CD4-positive, alpha-beta T cell treated with Interleukin-2 at 100 ng/mL for 4 hours (primary cell): Measurements from ENCODE around the gene HASPIN.
"Not testable (repeated sequence)": the region's sequence is repeated elsewhere in the genome, so short reads cannot be mapped to it uniquely, and the experiment has no call there.

ENCODE experiments used
- DNase-seq: peaks from one replicate; pipeline ENCODE4 v3.0.0-alpha.2; 2020; ENCODE audit warnings: low spot score

The HASPIN gene

GRCh38 chr17:3695723-3696411 lies 27.8 kb upstream of the HASPIN start, which contains the start of gene P2RX5:
Gene P2RX5 (minus strand): TSS chr17:3696155. CDS start chr17:3696005, 150 bp downstream.
- peak; percentile 45 for DNase-seq

- DNase-seq, result no peak
Observed at GRCh38 chr17:3697103-3697476, 26.6 kb upstream of the HASPIN start.

GRCh38 chr17:3698139-3698538 lies 25.6 kb upstream of the HASPIN start:
- no peak for DNase-seq

DNA sequence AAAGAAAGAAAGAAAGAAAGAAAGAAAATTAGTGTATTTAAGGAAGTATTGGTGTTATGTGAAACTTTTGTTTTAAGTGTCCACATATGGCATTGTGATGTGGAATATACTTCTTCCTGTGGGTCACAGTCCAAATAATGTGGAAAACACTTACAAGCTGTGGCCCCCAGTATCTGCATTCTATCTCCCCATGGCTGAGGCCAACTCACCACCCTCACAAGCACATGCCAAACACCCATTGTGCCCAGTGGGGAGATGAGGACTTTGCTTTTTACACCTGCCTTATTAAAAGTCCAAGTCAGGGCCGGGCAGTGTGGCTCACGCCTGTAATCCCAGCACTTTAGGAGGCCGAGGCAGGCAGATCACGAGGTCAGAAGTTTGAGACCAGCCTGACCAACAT lies 23.8 kb upstream of the HASPIN start:
- no peak for DNase-seq

DNA sequence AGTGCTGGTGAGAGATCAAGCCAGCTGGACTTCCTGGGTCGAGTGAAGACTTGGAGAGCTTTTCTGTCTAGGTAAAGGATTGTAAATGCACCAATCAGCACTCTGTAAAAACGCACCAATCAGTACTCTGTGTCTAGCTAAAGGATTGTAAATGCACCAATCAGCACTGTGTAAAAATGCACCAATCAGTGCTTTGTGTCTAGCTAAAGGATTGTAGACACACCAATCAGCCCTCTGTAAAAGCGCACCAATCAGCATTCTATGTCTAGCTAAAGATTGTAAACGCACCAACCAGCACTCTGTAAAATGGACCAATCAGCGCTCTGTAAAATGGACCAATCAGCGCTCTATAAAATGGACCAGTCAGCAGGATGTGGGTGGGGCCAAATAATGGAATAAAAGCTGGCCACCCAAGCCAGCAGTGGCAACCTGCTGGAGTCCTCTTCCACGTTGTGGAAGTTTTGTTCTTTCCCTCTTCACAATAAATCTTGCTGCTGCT lies 21.6 kb upstream of the HASPIN start:
- DNase-seq, result not testable (repeated sequence)

DNA sequence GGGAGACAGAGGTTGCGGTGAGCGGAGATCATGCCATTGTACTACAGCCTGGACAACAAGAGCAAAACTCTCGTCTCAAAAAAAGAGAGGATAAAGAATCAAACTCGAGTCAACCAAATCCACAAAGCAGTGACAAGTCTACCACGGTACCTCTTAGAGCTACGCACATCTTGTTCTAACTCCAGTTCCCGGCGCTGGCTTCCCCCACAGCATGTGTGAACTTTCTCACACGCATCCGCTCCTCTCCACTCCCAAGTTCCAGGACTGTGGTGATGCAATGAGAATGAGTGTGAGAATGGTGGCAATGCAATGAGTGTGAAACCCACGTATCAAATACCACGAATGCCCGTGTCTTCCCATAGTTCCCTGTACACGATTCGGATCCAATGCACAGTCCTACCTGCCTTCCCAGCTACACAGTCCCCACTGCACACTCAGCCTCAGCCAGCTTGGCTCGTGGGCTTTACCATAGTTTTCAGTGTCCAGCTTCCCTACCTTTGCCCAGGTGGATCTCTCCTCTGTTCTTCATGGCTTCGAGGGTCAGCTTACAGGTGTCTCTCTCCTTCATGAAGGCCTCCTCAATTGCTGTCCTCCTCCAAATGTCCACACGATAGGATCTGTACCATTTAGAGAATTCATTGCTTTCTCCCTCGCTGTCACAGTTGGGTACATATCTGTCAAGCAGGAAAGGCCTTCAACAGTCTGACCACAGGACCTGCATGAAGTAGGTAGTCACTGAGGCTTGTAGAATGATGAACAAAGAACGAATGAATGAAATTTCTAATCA lies 18.6 kb upstream of the HASPIN start:
- no peak for DNase-seq

DNA sequence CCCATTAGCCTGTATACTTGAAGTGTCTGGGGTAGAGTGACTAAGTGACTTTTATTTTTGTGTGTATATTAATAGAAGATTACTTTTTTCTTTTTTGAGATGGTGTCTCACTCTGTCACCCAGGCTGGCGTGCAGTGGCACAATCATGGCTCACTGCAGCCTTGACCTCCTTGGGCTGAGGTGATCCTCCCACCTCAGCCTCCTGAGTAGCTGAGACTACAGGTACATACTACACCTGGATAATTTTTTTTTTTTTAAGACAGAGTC lies 18.1 kb upstream of the HASPIN start:
- DNase-seq, result not testable (repeated sequence)

GRCh38 chr17:3708366-3708765 lies 15.3 kb upstream of the HASPIN start:
- no peak for DNase-seq

- DNase-seq, result peak; percentile 95
Observed at GRCh38 chr17:3710951-3711383, 12.7 kb upstream of the HASPIN start.

GRCh38 chr17:3712811-3713463 lies 10.8 kb upstream of the HASPIN start:
- DNase-seq, result peak; percentile 33

DNA sequence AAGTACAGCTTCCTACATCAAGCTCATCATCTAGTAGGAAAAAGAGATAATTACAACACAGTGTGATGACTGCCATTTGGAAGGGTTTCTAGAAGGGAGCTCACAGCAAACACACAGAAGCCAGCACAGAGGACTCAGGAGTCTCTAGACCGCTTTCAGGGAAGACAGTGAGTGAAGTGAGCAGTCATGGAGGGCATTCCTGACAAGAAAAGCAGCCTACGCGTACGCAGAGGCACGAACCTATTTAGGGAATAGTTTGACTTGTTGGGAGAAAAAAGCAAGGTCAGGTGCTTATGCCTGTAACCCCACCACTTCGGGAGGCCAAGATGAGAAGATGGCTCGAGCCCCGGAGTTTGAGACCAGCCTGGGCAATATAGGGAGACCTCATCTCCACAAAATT lies 8.4 kb upstream of the HASPIN start:
- no peak for DNase-seq

DNA sequence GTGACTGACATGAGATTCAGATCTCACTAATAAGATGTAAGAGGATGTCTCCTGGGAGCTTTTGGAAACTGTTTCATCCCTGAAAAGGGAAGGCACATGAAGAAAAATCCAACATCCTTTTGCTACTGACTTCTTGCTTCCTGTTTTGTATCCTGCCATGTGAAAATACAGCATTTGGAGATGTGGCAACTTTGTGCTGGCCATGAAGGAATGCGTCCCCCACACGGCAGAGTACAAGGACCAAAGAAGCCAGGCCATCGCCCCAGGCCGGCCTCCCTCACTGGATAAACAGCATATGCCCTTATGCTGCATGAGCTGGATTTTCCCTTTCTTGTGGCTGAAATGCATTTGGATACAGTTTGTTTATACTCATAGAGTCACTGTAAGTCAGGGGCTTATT lies 5.5 kb upstream of the HASPIN start:
- DNase-seq, result no peak

GRCh38 chr17:3719265-3719664 lies 4.4 kb upstream of the HASPIN start:
- no peak for DNase-seq

DNA sequence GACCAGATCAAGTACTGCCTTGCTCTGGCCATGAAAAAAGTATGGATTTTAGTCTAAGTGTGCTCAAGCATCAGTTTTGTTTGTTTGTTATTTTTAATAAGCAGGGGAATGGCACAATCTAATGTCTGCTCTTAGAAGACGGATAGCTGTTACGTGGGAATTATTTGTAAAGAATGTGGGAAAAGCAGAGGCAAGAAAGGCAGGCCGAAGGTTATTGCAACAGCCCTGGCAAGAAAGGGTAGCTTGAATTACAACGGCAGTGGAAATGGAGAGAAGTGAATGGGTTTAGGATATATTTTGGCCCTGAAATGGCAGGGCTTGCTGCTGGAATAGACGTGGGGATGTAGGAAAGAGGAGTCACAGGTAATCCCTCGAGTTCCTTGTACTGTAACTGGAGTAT lies 987 bp upstream of the HASPIN start:
- no peak for DNase-seq

DNA sequence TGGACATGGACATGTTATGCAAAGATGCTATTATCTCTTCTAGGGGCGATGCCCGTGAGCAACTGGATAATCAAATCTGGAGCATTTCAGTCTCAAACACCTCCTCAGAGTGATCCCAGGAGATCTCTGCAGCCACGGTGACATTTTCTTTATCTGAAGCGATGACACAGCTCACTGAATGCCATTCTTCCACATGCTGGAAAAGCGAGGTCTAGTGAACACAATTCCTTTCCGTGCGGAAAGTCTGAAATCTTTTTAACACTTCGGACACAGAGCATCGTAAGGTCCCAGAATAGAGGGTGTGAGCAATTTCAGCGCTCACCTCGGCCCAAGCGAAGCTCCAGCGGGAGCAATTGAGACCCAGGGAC lies 531 bp upstream of the HASPIN start:
- no peak for DNase-seq

DNA sequence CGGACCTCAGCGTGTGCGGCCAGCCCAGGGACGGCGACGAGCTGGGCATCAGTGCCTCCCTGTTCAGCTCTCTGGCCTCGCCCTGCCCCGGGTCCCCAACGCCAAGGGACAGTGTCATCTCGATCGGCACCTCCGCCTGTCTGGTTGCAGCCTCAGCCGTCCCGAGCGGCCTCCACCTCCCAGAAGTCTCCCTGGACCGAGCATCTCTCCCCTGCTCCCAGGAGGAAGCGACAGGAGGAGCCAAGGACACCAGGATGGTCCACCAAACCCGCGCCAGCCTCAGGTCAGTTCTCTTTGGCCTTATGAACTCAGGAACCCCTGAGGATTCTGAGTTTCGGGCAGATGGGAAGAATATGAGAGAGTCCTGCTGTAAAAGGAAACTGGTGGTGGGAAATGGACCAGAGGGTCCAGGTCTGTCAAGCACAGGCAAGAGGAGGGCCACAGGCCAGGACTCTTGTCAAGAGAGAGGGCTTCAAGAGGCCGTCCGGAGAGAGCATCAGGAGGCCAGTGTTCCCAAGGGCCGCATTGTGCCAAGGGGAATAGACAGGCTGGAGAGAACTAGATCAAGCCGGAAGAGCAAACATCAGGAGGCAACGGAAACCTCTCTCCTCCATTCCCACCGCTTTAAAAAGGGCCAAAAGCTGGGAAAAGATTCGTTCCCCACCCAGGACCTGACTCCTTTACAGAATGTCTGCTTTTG lies 825 bp downstream of the HASPIN start:
- no peak for DNase-seq

DNA sequence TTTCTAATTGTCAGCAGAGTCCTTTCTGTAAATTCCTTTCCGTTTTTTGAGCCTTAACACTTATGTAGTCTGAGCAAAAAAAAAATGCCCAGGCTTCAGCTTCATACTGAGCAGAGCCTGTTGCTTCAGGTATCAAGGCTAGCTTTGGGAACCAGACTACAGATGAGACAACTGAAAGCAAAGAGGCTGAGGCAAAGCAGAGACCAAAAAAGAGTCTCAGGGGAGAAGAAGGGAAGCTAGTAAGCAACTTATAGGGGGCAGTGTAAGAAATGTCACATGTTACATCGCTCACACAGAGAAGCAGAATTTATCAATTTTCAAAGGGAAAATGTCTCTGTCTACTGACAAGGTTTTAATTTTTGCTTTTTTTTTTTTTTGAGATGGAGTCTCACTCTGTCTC lies 3.3 kb downstream of the HASPIN start:
- no peak for DNase-seq

- DNase-seq, result not testable (repeated sequence)
Observed at GRCh38 chr17:3728099-3728498, 4.4 kb downstream of the HASPIN start.

DNA sequence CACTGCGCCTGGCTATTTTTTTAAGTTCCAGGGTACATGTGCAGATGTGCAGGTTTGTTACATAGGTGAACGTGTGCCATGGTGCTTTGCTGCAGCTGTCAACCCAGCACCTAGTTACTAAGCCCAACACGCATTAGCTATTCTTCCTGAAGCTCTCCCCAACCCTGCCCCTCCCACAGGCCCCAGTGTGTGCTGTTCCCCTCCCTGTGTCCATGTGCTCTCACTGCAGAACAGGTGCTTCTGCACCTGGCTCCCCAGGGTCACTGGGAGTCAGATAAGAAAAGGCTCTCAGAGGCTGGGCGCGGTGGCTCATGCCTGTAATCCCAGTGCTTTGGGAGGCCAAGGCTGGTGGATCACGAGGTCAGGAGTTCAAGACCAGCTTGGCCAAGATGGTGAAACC lies 6.2 kb downstream of the HASPIN start:
- no peak for DNase-seq

DNA sequence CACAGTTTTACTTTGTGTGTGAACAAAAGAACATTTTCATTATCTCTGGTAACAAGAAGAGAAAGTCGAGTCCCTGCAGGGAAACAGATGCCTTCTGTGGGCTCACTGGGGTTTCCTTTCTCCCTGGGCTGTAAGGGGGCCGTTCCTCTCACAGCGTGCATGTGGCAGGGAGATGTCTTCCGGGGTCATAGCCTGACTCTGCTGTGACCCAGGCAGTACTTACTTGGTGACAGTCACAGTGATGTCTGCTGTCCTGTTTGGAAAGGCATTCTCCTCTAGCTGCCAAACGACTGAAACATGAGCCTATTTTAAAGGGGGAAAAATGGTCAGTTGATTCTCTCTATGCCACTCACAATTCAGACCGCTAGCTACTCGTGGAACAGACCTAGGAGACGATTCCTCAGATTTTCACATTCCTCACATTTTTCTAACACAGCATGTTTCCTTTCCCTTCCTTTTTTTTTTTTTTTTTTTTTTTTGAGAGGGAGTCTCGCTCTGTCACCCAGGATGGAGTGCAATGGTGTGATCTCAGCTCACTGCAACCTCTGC lies 7.3 kb downstream of the HASPIN start:
- no peak for DNase-seq

DNA sequence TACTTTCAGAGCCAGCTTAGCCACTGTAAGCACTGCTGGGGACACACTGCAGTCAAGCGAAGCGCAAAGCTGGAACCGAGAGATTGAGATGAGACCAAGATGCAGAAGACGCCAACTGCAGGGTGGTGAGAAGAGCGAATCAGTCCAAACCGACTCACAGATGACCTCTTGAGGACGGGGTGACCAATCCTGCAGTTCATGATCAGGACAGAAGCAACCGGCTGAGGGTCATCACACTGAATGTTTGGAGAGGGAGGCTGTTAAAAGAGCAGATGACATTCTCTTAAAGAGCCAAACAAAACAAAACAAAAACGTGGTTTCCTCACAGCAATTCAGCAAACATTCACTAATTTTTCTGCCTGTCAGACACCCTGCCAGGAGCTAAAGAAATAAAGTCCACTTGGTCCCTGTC lies 8.5 kb downstream of the HASPIN start:
- DNase-seq, result no peak

DNA sequence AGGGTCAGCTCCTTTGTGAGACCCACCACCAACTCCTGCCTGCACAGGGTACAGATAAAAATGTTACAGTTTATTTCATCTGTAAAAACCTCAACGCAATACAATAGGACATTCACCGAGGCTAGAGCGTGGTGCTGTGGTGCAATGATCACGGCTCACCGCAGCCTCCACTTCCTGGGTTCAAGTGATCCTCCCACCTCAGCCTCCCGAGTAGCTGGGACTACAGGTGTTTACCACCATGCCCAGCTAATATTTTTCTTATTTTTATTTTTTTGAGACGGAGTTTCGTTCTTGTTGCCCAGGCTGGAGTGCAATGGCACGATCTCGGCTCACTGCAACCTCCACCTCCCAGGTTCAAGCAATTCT lies 11.2 kb downstream of the HASPIN start:
- DNase-seq, result not testable (repeated sequence)
